ENCODE measurements around the gene HADH. TPM values are rescaled to one million over a fixed set of nuclear protein-coding genes. Genes with fewer than 3 reads are reported as not detected.

HADH gene
- polyA plus RNA-seq, 2 of the 4 experiments (the other 2 are of a cell fraction), result 22.7 to 23.7 TPM

DNA sequence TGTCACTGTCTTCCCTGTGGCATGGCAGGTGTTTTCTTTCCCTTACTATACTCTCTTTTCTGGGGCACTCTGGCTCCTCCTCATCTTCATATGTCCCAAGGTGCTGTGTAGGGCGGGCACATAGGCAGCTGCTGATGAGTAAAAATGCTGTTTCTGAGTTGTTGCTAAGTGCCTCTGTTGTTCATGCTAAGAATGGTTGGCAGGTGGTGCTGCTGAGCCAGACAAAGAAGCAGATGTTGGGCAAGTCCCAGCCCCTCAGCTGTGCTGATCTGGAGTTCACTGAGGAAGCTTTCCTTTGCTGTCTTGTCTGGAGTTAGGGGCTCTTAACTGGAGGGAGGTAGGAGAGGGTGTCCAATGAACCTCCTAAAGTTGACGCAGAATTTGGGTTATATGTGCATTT lies 40.6 kb downstream of the HADH start:
- ATAC-seq, result peak; percentile 71 to 83; a peak in 4 of 6 replicates
- POLR2A ChIA-PET, result no interaction called here

DNA sequence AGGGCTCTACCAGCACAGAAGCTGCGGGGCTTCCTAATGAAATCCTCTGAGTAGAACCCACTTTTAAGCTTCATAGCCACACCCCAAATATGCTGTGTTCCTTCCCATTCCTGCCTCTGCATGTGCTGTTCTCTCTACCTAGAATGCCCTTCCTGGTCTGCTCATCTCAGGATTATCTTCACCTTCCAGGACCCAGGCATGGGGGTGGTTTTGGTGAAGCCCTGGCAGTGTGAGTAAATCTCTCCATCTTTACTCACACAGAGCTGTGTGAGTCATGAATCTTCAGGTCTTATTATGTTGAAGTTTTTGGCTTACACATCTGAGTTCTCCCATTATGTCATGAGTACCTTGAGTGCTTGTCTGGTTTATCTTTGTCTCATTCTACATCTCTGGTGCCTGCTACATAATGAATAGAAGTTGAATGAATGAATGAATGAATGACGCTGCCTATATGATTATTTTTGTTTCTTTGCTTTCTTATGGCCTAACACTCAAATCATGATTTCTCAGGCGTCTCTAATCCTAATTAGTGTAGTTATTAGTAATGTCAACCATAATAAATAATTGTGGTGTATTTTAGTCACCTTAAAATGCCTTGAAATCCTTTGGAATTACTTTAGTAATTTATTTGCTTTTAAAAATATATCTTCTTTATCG lies 41.9 kb downstream of the HADH start:
- Histone ChIP-seq H3K27ac (no peak overlapping the region), H3K4me2 (no peak overlapping the region), H3K4me3 (no peak overlapping the region), H3K4me1 (no peaks in the 10 kb centered on the region), H3K9me3 (no peaks in the 10 kb centered on the region)
- TF ChIP-seq, protein P1, sequence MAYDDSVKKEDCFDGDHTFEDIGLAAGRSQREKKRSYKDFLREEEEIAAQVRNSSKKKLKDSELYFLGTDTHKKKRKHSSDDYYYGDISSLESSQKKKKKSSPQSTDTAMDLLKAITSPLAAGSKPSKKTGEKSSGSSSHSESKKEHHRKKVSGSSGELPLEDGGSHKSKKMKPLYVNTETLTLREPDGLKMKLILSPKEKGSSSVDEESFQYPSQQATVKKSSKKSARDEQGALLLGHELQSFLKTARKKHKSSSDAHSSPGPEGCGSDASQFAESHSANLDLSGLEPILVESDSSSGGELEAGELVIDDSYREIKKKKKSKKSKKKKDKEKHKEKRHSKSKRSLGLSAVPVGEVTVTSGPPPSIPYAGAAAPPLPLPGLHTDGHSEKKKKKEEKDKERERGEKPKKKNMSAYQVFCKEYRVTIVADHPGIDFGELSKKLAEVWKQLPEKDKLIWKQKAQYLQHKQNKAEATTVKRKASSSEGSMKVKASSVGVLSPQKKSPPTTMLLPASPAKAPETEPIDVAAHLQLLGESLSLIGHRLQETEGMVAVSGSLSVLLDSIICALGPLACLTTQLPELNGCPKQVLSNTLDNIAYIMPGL (CRISPR knock-in tag; IDR thresholded peaks at IDR 0.05; ENCODE audit: borderline replicate concordance), result no peak
- TF ChIP-seq, protein P2, sequence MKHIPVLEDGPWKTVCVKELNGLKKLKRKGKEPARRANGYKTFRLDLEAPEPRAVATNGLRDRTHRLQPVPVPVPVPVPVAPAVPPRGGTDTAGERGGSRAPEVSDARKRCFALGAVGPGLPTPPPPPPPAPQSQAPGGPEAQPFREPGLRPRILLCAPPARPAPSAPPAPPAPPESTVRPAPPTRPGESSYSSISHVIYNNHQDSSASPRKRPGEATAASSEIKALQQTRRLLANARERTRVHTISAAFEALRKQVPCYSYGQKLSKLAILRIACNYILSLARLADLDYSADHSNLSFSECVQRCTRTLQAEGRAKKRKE (CRISPR knock-in tag; IDR thresholded peaks at IDR 0.05; ENCODE audit: low read depth), result no peak
- POLR2A ChIA-PET, result no interaction called here
- ATAC-seq (no peak), DNase-seq (ENCODE audit: low read depth in 1 of 2, low spot score in 1 of 2) (no peak), FAIRE-seq (no peak)
- WGBS (ENCODE audit: missing lambda C conversion rate), result 82% methylated on average over 4 of the region's 4 CpGs
- CTCF ChIA-PET, result interaction anchor here (0.6 to 1.0 kb wide), 3 partner anchors 12 to 28 kb away, joined by 3 to 4 read pairs (median 4); no protein-coding TSS in a partner anchor

More for the DNA sequence above, 40.6 kb downstream of the HADH start:
- H3K27ac ChIP-seq, result no peak overlapping the region
- CTCF ChIA-PET, result interaction anchor here (0.6 to 1.4 kb wide), 4 partner anchors 9 to 543 kb away, joined by 3 to 4 read pairs (median 4); no protein-coding TSS in a partner anchor
- no peaks in the 10 kb centered on the region for H3K4me1 ChIP-seq
- H3K4me3 ChIP-seq, result no peak overlapping the region
- no peak overlapping the region for H3K4me2 ChIP-seq
- WGBS (ENCODE audit: missing lambda C conversion rate), result 63% methylated on average over 2 of the region's 2 CpGs
- DNase-seq (ENCODE audit: low read depth in 1 of 2, low spot score in 1 of 2) (peak; percentile 8 to 41), FAIRE-seq (no peak)
- TF ChIP-seq RARB (CRISPR knock-in tag; IDR thresholded peaks at IDR 0.05) (no peak), RAD21 (conservative IDR thresholded peaks at IDR 0.05 in 1 of 2, IDR thresholded peaks at IDR 0.05 in 1 of 2) (peak; percentile 38 to 47; a peak in 4 of 5 replicates), SMC3 (IDR thresholded peaks at IDR 0.05) (peak; percentile 40; the same call in 1 of the 3 replicates)
- no peaks in the 10 kb centered on the region for H3K9me3 ChIP-seq

DNA sequence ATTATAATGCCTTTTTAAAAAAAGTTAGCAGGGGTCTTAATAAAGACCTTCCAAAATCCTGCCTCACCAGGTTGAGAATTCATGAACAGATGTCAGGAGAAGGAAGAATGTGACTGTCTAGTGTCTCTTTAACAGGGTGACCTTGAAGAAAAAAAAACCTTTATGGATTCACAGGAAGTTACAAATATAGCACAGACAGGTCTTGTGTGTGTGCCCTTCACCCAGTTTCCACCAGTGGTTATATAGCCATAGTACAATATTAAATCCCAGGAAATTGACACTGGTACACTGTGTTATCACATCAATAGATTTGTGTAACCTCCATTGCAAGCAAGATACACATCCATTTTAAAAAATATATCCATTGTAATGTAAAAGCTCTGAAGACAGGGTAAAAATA lies 43.7 kb downstream of the HADH start:
- DNase-seq (ENCODE audit: low read depth in 1 of 2, low spot score in 1 of 2) (no peak), ATAC-seq (no peak), FAIRE-seq (no peak)
- no peak for TF ChIP-seq CBX8 (IDR thresholded peaks at IDR 0.05)
- TF ChIP-seq BHLHE40 (IDR thresholded peaks at IDR 0.05; ENCODE audit: low read depth, low read length), result no peak
- no peak for TF ChIP-seq EHF (CRISPR knock-in tag; IDR thresholded peaks at IDR 0.05)
- no peak for TF ChIP-seq GATA3 (IDR thresholded peaks at IDR 0.05; ENCODE audit: borderline replicate concordance)
- TF ChIP-seq, protein P3, sequence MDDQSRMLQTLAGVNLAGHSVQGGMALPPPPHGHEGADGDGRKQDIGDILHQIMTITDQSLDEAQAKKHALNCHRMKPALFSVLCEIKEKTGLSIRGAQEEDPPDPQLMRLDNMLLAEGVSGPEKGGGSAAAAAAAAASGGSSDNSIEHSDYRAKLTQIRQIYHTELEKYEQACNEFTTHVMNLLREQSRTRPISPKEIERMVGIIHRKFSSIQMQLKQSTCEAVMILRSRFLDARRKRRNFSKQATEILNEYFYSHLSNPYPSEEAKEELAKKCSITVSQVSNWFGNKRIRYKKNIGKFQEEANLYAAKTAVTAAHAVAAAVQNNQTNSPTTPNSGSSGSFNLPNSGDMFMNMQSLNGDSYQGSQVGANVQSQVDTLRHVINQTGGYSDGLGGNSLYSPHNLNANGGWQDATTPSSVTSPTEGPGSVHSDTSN (IDR thresholded peaks at IDR 0.05), result no peak
- no peak for TF ChIP-seq CEBPB (IDR thresholded peaks at IDR 0.05)
- TF ChIP-seq RAD21 (conservative IDR thresholded peaks at IDR 0.05 in 1 of 2, IDR thresholded peaks at IDR 0.05 in 1 of 2), result no peak
- no peak for TF ChIP-seq HEYL (CRISPR knock-in tag; IDR thresholded peaks at IDR 0.05)
- TF ChIP-seq, protein P4, sequence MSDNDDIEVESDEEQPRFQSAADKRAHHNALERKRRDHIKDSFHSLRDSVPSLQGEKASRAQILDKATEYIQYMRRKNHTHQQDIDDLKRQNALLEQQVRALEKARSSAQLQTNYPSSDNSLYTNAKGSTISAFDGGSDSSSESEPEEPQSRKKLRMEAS (IDR thresholded peaks at IDR 0.05), result no peak
- TF ChIP-seq MAZ (IDR thresholded peaks at IDR 0.05; ENCODE audit: borderline replicate concordance, low read depth, low read length), result no peak
- no peak for TF ChIP-seq JUNB (IDR thresholded peaks at IDR 0.05)
- TF ChIP-seq RFX5 (IDR thresholded peaks at IDR 0.05), result no peak
- no peak for TF ChIP-seq RARB (CRISPR knock-in tag; IDR thresholded peaks at IDR 0.05)
- TF ChIP-seq CBX2 (IDR thresholded peaks at IDR 0.05; ENCODE audit: borderline replicate concordance, low read depth), result no peak
- TF ChIP-seq PHF8 (IDR thresholded peaks at IDR 0.05; ENCODE audit: borderline replicate concordance, low read depth), result no peak
- no peak for TF ChIP-seq HDAC2 (IDR thresholded peaks at IDR 0.05)
- ChIA-PET CTCF (interaction anchor here (3.2 kb wide), 1 partner anchor 14 kb away, joined by 15 read pairs; no protein-coding TSS in a partner anchor), POLR2A (no interaction called here)
- no peak overlapping the region for H3K27ac ChIP-seq
- no peaks in the 10 kb centered on the region for H3K9me3 ChIP-seq
- H3K4me2 ChIP-seq, result no peak overlapping the region
- no peak overlapping the region for H3K4me3 ChIP-seq
- H3K4me1 ChIP-seq, result no peaks in the 10 kb centered on the region
